Bronchial epithelial cell (primary cell): ENCODE data around the gene CAMKK2. TPM values are rescaled to one million over a fixed set of nuclear protein-coding genes. Genes with fewer than 3 reads are reported as not detected.

Source experiments
- DNase-seq: peaks from one replicate; pipeline ENCODE4 v3.0.0-alpha.2; 2010; ENCODE audit warnings: low read depth
- FAIRE-seq: peaks from 2 replicates; lab custom pipeline; 2011; peaks lifted over from hg19 to GRCh38; lab: Jason Lieb, UNC
- H3K27me3 ChIP-seq: 2 replicates; pipeline ENCODE4 v1.5.1; 2011; ENCODE audit warnings: low read length; ENCODE audit not compliant: control insufficient read depth, insufficient read depth
- H3K36me3 ChIP-seq: 2 replicates; pipeline ENCODE4 v1.5.1; 2011; ENCODE audit warnings: low read length; ENCODE audit not compliant: control insufficient read depth, insufficient read depth
- H3K4me3 ChIP-seq: 2 replicates; pipeline ENCODE4 v1.5.1; 2011; ENCODE audit warnings: mild to moderate bottlenecking, low read depth, low read length, control low read depth
- total RNA-seq: library from RNA; depleted of rRNA; stranded (reverse); fragments of >200 nt; gene quantifications from 2 replicates; pipeline ENCODE4 v1.2.1, GENCODE V29; 2014
- TF ChIP-seq, protein P1 (sequence below): IDR thresholded peaks from 2 replicates; pipeline ENCODE4 v1.5.1; 2011; ENCODE audit warnings: mild to moderate bottlenecking, moderate library complexity, low read length, control low read depth, inconsistent platforms; ENCODE audit not compliant: insufficient read depth, severe bottlenecking

The CAMKK2 gene
- total RNA-seq, 1 donor from 2014 or later, result 11.1 TPM

- peaks cover 20% of the 10 kb centered on the region for H3K36me3 ChIP-seq
- H3K4me3 ChIP-seq, result no peak overlapping the region
- FAIRE-seq (no peak), DNase-seq (no peak)
- no peaks in the 10 kb centered on the region for H3K27me3 ChIP-seq
- TF ChIP-seq, protein P1, sequence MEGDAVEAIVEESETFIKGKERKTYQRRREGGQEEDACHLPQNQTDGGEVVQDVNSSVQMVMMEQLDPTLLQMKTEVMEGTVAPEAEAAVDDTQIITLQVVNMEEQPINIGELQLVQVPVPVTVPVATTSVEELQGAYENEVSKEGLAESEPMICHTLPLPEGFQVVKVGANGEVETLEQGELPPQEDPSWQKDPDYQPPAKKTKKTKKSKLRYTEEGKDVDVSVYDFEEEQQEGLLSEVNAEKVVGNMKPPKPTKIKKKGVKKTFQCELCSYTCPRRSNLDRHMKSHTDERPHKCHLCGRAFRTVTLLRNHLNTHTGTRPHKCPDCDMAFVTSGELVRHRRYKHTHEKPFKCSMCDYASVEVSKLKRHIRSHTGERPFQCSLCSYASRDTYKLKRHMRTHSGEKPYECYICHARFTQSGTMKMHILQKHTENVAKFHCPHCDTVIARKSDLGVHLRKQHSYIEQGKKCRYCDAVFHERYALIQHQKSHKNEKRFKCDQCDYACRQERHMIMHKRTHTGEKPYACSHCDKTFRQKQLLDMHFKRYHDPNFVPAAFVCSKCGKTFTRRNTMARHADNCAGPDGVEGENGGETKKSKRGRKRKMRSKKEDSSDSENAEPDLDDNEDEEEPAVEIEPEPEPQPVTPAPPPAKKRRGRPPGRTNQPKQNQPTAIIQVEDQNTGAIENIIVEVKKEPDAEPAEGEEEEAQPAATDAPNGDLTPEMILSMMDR, result no peak
Observed at GRCh38 chr12:121267822-121268221, 28.7 kb downstream of the CAMKK2 start.

DNA sequence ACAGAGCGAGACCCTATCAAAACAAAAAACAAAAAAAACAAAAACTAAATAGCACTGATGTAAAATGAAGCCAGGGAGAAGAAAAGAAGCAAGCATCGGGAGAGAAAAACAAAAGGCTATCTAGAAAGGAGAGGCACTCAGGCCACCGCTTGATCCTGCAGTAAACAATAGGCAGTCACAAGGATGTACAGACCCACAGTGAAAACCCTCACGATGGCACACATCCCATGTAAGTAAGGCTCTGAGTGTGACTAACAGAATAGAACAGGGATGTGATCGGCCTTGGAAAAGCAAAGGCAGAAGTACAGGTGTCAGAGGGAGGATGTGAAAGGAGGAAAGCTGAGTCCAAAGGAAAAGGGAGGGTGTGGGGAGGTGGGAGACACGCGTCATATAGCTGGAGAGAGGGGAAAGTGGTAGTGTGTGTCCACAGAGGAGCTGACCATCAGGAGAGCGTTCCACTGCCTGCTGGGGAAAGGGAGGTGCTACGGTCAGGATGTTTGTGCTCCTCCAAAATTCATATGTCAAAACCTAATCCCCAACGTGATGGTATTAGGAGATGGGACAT, 31.5 kb downstream of the CAMKK2 start:
- TF ChIP-seq, protein P1, result no peak
- Histone ChIP-seq H3K4me3 (no peak overlapping the region), H3K27me3 (no peaks in the 10 kb centered on the region), H3K36me3 (peaks cover 27% of the 10 kb centered on the region)
- FAIRE-seq (peak; percentile 60), DNase-seq (no peak)

DNA sequence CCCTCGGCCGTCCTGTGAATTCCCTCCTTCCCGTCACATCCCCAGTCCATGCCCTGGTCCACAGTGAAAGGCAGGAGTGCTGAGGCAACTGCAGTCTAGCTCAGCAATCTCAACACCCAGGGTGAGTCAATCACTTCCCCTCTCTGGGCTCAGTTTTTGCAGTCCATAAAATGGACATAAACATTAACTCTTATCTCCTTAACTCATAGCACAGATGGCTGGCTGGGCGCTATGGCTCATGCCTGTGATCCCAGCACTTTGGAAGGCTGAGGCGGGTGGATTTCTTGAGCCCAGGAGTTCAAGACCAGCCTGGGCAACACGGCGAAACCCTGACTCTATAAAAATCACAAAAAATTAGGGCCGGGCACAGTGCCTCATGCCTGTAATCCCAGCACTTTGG, 32.4 kb downstream of the CAMKK2 start:
- FAIRE-seq, result no peak
- Histone ChIP-seq H3K27me3 (no peaks in the 10 kb centered on the region), H3K4me3 (no peak overlapping the region), H3K36me3 (peaks cover 26% of the 10 kb centered on the region)
- TF ChIP-seq, protein P1, result no peak
- DNase-seq, result no peak

GRCh38 chr12:121263206-121263935, 33.1 kb downstream of the CAMKK2 start:
- Histone ChIP-seq H3K4me3 (no peak overlapping the region), H3K36me3 (peaks cover 23% of the 10 kb centered on the region), H3K27me3 (no peaks in the 10 kb centered on the region)
- FAIRE-seq (no peak), DNase-seq (no peak)
- TF ChIP-seq, protein P1, result no peak

- FAIRE-seq (no peak), DNase-seq (no peak)
Observed at GRCh38 chr12:121261398-121261797, 35.1 kb downstream of the CAMKK2 start.

More at GRCh38 chr12:121261398-121261797, 35.1 kb downstream of the CAMKK2 start:
- H3K4me3 ChIP-seq, result no peak overlapping the region
- H3K36me3 ChIP-seq, result peaks cover 24% of the 10 kb centered on the region
- H3K27me3 ChIP-seq, result no peaks in the 10 kb centered on the region
- TF ChIP-seq, protein P1, result no peak
